ENCODE measurements around the gene RNF146.

DNA sequence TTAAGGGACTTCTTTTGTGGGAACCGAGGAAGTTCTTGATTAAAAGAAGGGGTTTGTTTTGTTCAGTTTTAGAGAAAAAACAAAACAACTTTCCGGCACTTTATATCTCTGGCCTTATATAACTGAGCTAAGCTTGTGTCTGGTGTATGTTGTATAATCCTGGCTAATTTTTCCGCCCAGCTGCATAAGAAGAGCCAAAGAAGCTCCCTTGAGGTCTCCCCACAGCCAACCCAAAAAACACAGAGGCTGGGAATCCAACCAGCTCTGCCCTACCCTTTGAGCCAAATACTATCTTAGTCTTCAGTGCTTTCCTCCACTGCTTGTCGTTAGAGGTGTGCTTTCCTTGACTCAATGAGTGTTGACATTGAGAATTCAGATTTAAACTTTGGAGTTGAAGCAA lies 45.5 kb upstream of the RNF146 start:
- no peak for TF ChIP-seq EZH2 (IDR thresholded peaks at IDR 0.05; ENCODE audit: insufficient read depth, poor library complexity, severe bottlenecking)
- no peak for TF ChIP-seq EZH2phosphoT487 (IDR thresholded peaks at IDR 0.05; ENCODE audit: insufficient read depth, low read depth)

All from GM23248 (cell line).